Measurements from ENCODE around the gene MCUB.

GRCh38 chr4:109701566-109702410 lies 141.7 kb downstream of the MCUB start:
- TF ChIP-seq CTCF (tag by site-specific recombination; IDR thresholded peaks at IDR 0.05) = no peak
- no peak for TF ChIP-seq ZNF10 (tag by site-specific recombination; IDR thresholded peaks at IDR 0.05)
- no peak for TF ChIP-seq YY1 (tag by site-specific recombination; IDR thresholded peaks at IDR 0.05)
- no peak for TF ChIP-seq ZBTB21 (tag by site-specific recombination; IDR thresholded peaks at IDR 0.05)
- no peak for TF ChIP-seq ZNF184 (tag by site-specific recombination; IDR thresholded peaks at IDR 0.05)
- no peak for TF ChIP-seq ZNF701 (tag by site-specific recombination; IDR thresholded peaks at IDR 0.05)
- no peak for TF ChIP-seq INSM2 (tag by site-specific recombination; IDR thresholded peaks at IDR 0.05)
- TF ChIP-seq, protein P1, sequence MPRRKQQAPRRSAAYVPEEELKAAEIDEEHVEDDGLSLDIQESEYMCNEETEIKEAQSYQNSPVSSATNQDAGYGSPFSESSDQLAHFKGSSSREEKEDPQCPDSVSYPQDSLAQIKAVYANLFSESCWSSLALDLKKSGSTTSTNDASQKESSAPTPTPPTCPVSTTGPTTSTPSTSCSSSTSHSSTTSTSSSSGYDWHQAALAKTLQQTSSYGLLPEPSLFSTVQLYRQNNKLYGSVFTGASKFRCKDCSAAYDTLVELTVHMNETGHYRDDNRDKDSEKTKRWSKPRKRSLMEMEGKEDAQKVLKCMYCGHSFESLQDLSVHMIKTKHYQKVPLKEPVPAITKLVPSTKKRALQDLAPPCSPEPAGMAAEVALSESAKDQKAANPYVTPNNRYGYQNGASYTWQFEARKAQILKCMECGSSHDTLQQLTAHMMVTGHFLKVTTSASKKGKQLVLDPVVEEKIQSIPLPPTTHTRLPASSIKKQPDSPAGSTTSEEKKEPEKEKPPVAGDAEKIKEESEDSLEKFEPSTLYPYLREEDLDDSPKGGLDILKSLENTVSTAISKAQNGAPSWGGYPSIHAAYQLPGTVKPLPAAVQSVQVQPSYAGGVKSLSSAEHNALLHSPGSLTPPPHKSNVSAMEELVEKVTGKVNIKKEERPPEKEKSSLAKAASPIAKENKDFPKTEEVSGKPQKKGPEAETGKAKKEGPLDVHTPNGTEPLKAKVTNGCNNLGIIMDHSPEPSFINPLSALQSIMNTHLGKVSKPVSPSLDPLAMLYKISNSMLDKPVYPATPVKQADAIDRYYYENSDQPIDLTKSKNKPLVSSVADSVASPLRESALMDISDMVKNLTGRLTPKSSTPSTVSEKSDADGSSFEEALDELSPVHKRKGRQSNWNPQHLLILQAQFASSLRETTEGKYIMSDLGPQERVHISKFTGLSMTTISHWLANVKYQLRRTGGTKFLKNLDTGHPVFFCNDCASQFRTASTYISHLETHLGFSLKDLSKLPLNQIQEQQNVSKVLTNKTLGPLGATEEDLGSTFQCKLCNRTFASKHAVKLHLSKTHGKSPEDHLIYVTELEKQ (tag by site-specific recombination; IDR thresholded peaks at IDR 0.05; ENCODE audit: borderline replicate concordance) = no peak
- TF ChIP-seq, protein P2, sequence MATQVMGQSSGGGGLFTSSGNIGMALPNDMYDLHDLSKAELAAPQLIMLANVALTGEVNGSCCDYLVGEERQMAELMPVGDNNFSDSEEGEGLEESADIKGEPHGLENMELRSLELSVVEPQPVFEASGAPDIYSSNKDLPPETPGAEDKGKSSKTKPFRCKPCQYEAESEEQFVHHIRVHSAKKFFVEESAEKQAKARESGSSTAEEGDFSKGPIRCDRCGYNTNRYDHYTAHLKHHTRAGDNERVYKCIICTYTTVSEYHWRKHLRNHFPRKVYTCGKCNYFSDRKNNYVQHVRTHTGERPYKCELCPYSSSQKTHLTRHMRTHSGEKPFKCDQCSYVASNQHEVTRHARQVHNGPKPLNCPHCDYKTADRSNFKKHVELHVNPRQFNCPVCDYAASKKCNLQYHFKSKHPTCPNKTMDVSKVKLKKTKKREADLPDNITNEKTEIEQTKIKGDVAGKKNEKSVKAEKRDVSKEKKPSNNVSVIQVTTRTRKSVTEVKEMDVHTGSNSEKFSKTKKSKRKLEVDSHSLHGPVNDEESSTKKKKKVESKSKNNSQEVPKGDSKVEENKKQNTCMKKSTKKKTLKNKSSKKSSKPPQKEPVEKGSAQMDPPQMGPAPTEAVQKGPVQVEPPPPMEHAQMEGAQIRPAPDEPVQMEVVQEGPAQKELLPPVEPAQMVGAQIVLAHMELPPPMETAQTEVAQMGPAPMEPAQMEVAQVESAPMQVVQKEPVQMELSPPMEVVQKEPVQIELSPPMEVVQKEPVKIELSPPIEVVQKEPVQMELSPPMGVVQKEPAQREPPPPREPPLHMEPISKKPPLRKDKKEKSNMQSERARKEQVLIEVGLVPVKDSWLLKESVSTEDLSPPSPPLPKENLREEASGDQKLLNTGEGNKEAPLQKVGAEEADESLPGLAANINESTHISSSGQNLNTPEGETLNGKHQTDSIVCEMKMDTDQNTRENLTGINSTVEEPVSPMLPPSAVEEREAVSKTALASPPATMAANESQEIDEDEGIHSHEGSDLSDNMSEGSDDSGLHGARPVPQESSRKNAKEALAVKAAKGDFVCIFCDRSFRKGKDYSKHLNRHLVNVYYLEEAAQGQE (tag by site-specific recombination; IDR thresholded peaks at IDR 0.05) = no peak
- TF ChIP-seq ZNF623 (tag by site-specific recombination; IDR thresholded peaks at IDR 0.05) = no peak
- TF ChIP-seq ZNF768 (tag by site-specific recombination; IDR thresholded peaks at IDR 0.05) = no peak
